ENCODE data around the gene SLC6A11.

The SLC6A11 gene

GRCh38 chr3:10775828-10776227 is 40.2 kb upstream of the SLC6A11 start:
- Histone ChIP-seq H4K20me1 (ENCODE audit: insufficient read depth, low read length) (no peaks in the 10 kb centered on the region), H3K4me3 (ENCODE audit: low read depth, low read length, poor library complexity, severe bottlenecking) (no peak overlapping the region), H3K9me3 (ENCODE audit: low read length) (no peaks in the 10 kb centered on the region), H3K9me2 (ENCODE audit: low read depth, low read length) (no peaks in the 10 kb centered on the region), H3K4me2 (ENCODE audit: low read length) (no peak overlapping the region), H3K9ac (ENCODE audit: low read length) (no peak overlapping the region), H3K27ac (ENCODE audit: low read depth, low read length, poor library complexity, severe bottlenecking) (no peak overlapping the region), H3K36me3 (ENCODE audit: insufficient read depth, low read length) (no peaks in the 10 kb centered on the region), H3K79me2 (ENCODE audit: insufficient read depth, low read length) (no peaks in the 10 kb centered on the region), H3F3A (ENCODE audit: insufficient read depth, low read length) (no peaks in the 10 kb centered on the region), H3K4me1 (ENCODE audit: insufficient read depth, low read length, severe bottlenecking) (no peaks in the 10 kb centered on the region), H2AFZ (ENCODE audit: low read length) (no peak overlapping the region), H3K27me3 (ENCODE audit: insufficient read depth, low read length) (peaks cover 4% of the 10 kb centered on the region; the same call in 1 of the 2 replicates)
- TF ChIP-seq EZH2 (IDR thresholded peaks at IDR 0.05; ENCODE audit: borderline replicate concordance, low read length) (no peak), CTCF (IDR thresholded peaks at IDR 0.05; ENCODE audit: low read length) (no peak)

GRCh38 chr3:10777627-10778026 is 38.4 kb upstream of the SLC6A11 start:
- no peaks in the 10 kb centered on the region for H3K9me2 ChIP-seq (ENCODE audit: low read depth, low read length)
- H3K36me3 ChIP-seq (ENCODE audit: insufficient read depth, low read length), result no peaks in the 10 kb centered on the region
- no peaks in the 10 kb centered on the region for H3K4me1 ChIP-seq (ENCODE audit: insufficient read depth, low read length, severe bottlenecking)
- no peak overlapping the region for H3K4me2 ChIP-seq (ENCODE audit: low read length)
- no peak for TF ChIP-seq EZH2 (IDR thresholded peaks at IDR 0.05; ENCODE audit: borderline replicate concordance, low read length)
- TF ChIP-seq CTCF (IDR thresholded peaks at IDR 0.05; ENCODE audit: low read length), result no peak
- H3K27me3 ChIP-seq (ENCODE audit: insufficient read depth, low read length), result peaks cover 4% of the 10 kb centered on the region; the same call in 1 of the 2 replicates
- H3K4me3 ChIP-seq (ENCODE audit: low read depth, low read length, poor library complexity, severe bottlenecking), result no peak overlapping the region
- H3K9ac ChIP-seq (ENCODE audit: low read length), result no peak overlapping the region
- H3K79me2 ChIP-seq (ENCODE audit: insufficient read depth, low read length), result no peaks in the 10 kb centered on the region
- no peaks in the 10 kb centered on the region for H3F3A ChIP-seq (ENCODE audit: insufficient read depth, low read length)
- no peak overlapping the region for H3K27ac ChIP-seq (ENCODE audit: low read depth, low read length, poor library complexity, severe bottlenecking)
- no peaks in the 10 kb centered on the region for H3K9me3 ChIP-seq (ENCODE audit: low read length)
- H2AFZ ChIP-seq (ENCODE audit: low read length), result no peak overlapping the region
- H4K20me1 ChIP-seq (ENCODE audit: insufficient read depth, low read length), result no peaks in the 10 kb centered on the region

DNA sequence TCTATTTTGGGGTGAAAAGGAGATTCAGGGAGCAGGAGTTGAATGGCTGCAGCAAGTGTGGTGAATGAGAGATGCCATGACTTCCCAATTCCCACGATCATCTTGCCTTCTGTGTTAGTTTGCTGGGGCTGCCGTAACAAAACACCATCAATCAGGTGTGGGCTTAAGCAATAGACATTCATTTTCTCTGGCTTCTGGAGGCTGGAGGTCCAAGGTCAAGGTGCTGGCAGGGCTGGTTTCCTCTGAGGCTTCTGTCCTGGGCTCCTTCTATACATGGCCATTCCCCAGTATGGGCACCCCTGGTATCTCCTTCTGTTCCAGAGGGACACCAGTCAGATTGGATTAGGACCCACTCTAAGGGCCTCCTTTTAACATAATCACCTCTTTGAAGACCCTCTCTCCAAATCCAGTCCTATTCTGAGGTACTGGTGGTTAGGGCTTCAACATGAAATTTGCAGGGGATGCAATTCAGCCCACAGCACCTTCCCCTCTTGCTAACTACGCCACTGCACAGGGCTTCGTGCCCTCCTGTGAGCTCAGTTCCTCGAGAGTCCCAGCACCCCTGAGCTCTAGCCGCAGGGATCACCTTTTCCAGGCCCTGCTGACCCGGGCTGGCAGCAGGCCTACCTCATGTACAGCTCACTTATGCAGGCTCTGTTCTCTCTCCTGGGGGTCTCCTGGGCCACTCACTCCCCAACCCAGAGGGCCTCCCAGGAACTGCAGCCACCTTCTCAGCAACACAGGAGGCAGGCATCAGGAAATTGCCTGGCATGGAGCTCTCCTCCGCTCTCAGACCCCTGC is 37.3 kb upstream of the SLC6A11 start:
- TF ChIP-seq EZH2 (IDR thresholded peaks at IDR 0.05; ENCODE audit: borderline replicate concordance, low read length) (no peak), CTCF (IDR thresholded peaks at IDR 0.05; ENCODE audit: low read length) (no peak)
- Histone ChIP-seq H3K79me2 (ENCODE audit: insufficient read depth, low read length) (no peaks in the 10 kb centered on the region), H3F3A (ENCODE audit: insufficient read depth, low read length) (no peaks in the 10 kb centered on the region), H3K9ac (ENCODE audit: low read length) (no peak overlapping the region), H3K9me3 (ENCODE audit: low read length) (no peaks in the 10 kb centered on the region), H3K27me3 (ENCODE audit: insufficient read depth, low read length) (peaks cover 4% of the 10 kb centered on the region; the same call in 1 of the 2 replicates), H4K20me1 (ENCODE audit: insufficient read depth, low read length) (no peaks in the 10 kb centered on the region), H3K4me1 (ENCODE audit: insufficient read depth, low read length, severe bottlenecking) (no peaks in the 10 kb centered on the region), H2AFZ (ENCODE audit: low read length) (no peak overlapping the region), H3K4me3 (ENCODE audit: low read depth, low read length, poor library complexity, severe bottlenecking) (no peak overlapping the region), H3K36me3 (ENCODE audit: insufficient read depth, low read length) (no peaks in the 10 kb centered on the region), H3K27ac (ENCODE audit: low read depth, low read length, poor library complexity, severe bottlenecking) (no peak overlapping the region), H3K4me2 (ENCODE audit: low read length) (no peak overlapping the region), H3K9me2 (ENCODE audit: low read depth, low read length) (no peaks in the 10 kb centered on the region)
